ENCODE data around the gene NANOG. TPM values are rescaled to one million over a fixed set of nuclear protein-coding genes. Genes with fewer than 3 reads are reported as not detected.
"Not testable (repeated sequence)": the region's sequence is repeated elsewhere in the genome, so short reads cannot be mapped to it uniquely, and the experiment has no call there.

The NANOG gene
- total and polyA plus RNA-seq, 2 donors from 2014 or later = 0.16 TPM; not detected in 1

DNA sequence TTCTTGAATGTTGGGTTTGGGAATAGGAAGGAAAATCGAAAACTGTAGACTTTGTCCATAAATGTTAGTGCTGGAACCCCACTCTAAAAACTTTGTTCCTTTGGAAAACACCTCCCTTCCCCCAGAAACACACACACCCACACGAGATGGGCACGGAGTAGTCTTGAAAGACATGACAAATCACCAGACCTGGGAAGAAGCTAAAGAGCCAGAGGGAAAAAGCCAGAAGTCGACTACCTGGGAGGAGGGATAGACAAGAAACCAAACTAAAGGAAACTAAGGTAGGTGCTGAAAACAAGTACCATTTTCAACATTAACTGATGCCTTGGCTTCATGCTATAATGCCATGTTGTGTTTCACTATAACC lies 925 bp upstream of the NANOG start:
- H3K4me1 ChIP-seq (ENCODE audit: control insufficient read depth in 2 of 3, insufficient read depth in 2 of 3, low read depth in 1 of 3, low read length in 3 of 3) = no peaks in the 10 kb centered on the region
- H3K27ac ChIP-seq (ENCODE audit: low read depth in 2 of 2, low read length in 2 of 2) = no peak overlapping the region
- no peaks in the 10 kb centered on the region for H3K9me3 ChIP-seq (ENCODE audit: control insufficient read depth in 2 of 3, insufficient read depth in 1 of 3, low read length in 3 of 3)
- DNase-seq (no peak), FAIRE-seq (no peak)
- no peaks in the 10 kb centered on the region for H3K36me3 ChIP-seq (ENCODE audit: control insufficient read depth in 2 of 3, insufficient read depth in 3 of 3, low read length in 3 of 3)
- no peaks in the 10 kb centered on the region for H3K27me3 ChIP-seq (ENCODE audit: control insufficient read depth, insufficient read depth, low read length)
- no peak for TF ChIP-seq CTCF (IDR thresholded peaks at IDR 0.05; ENCODE audit: borderline replicate concordance, extremely low read depth, insufficient read depth)
- H3K9ac ChIP-seq (ENCODE audit: low read length in 3 of 3) = no peak overlapping the region
- H3K4me3 ChIP-seq (ENCODE audit: low read length in 3 of 3) = no peak overlapping the region
- intact Hi-C loops (cut with DNase I) = no loop called here

- Histone ChIP-seq H3K4me1 (ENCODE audit: control insufficient read depth in 2 of 3, insufficient read depth in 2 of 3, low read depth in 1 of 3, low read length in 3 of 3) (no peaks in the 10 kb centered on the region), H3K36me3 (ENCODE audit: control insufficient read depth in 2 of 3, insufficient read depth in 3 of 3, low read length in 3 of 3) (no peaks in the 10 kb centered on the region), H3K4me3 (ENCODE audit: low read length in 3 of 3) (no peak overlapping the region), H3K27me3 (ENCODE audit: control insufficient read depth, insufficient read depth, low read length) (no peaks in the 10 kb centered on the region), H3K9me3 (ENCODE audit: control insufficient read depth in 2 of 3, insufficient read depth in 1 of 3, low read length in 3 of 3) (no peaks in the 10 kb centered on the region), H3K9ac (ENCODE audit: low read length in 3 of 3) (no peak overlapping the region), H3K27ac (ENCODE audit: low read depth in 2 of 2, low read length in 2 of 2) (no peak overlapping the region)
- FAIRE-seq (no peak), DNase-seq (no peak)
- intact Hi-C loops (cut with DNase I) = no loop called here
- no peak for TF ChIP-seq CTCF (IDR thresholded peaks at IDR 0.05; ENCODE audit: borderline replicate concordance, extremely low read depth, insufficient read depth)
Observed at GRCh38 chr12:7793211-7793610, 4.0 kb downstream of the NANOG start.

GRCh38 chr12:7797269-7797668 lies 8.1 kb downstream of the NANOG start:
- H3K27ac ChIP-seq (ENCODE audit: low read depth in 2 of 2, low read length in 2 of 2); H3K27me3 ChIP-seq (ENCODE audit: control insufficient read depth, insufficient read depth, low read length); DNase-seq; intact Hi-C loops (cut with DNase I); H3K4me3 ChIP-seq (ENCODE audit: low read length in 3 of 3); H3K4me1 ChIP-seq (ENCODE audit: control insufficient read depth in 2 of 3, insufficient read depth in 2 of 3, low read depth in 1 of 3, low read length in 3 of 3); FAIRE-seq; H3K9ac ChIP-seq (ENCODE audit: low read length in 3 of 3); H3K9me3 ChIP-seq (ENCODE audit: control insufficient read depth in 2 of 3, insufficient read depth in 1 of 3, low read length in 3 of 3); H3K36me3 ChIP-seq (ENCODE audit: control insufficient read depth in 2 of 3, insufficient read depth in 3 of 3, low read length in 3 of 3): not testable (repeated sequence)

DNA sequence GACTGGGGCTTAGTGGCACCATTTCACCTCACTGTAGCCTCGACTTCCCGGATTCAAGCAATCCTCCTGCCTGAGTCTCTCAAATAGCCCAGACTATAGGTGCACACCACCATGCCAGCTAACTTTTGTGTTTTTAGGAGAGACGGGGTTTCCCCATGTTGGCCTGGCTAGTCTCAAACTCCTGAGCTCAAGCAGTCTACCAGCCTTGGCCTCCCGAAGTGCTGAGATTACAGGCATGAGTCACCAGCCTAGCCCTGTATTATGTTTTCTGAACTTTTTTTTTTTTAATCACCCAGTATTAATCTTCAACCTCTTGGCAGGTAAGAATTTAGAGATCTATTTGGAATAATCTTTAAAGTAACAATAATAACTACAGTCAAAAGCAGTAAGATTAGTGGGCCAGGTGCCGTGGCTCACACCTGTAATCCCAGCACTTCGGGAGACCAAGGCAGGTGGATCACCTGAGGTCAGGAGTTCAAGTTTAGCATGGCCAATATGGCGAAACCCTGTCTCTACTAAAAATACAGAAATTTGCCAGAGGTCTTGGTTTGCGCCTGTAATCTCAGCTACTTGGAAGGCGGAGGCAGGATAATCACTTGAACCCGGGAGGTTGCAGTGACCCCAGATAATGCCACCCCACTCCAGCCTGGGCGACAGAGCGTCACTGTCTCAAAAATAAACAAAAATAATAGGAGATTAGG lies 8.6 kb downstream of the NANOG start:
- no peak for DNase-seq

GRCh38 chr12:7798750-7799308 lies 9.6 kb downstream of the NANOG start:
- H3K4me1 ChIP-seq (ENCODE audit: control insufficient read depth in 2 of 3, insufficient read depth in 2 of 3, low read depth in 1 of 3, low read length in 3 of 3); DNase-seq; H3K9ac ChIP-seq (ENCODE audit: low read length in 3 of 3); FAIRE-seq; H3K27me3 ChIP-seq (ENCODE audit: control insufficient read depth, insufficient read depth, low read length); intact Hi-C loops (cut with DNase I); H3K4me3 ChIP-seq (ENCODE audit: low read length in 3 of 3); H3K27ac ChIP-seq (ENCODE audit: low read depth in 2 of 2, low read length in 2 of 2); H3K9me3 ChIP-seq (ENCODE audit: control insufficient read depth in 2 of 3, insufficient read depth in 1 of 3, low read length in 3 of 3); H3K36me3 ChIP-seq (ENCODE audit: control insufficient read depth in 2 of 3, insufficient read depth in 3 of 3, low read length in 3 of 3): not testable (repeated sequence)

More for the DNA sequence above, 8.6 kb downstream of the NANOG start:
- Histone ChIP-seq H3K27me3 (ENCODE audit: control insufficient read depth, insufficient read depth, low read length) (no peaks in the 10 kb centered on the region), H3K9ac (ENCODE audit: low read length in 3 of 3) (no peak overlapping the region), H3K36me3 (ENCODE audit: control insufficient read depth in 2 of 3, insufficient read depth in 3 of 3, low read length in 3 of 3) (no peaks in the 10 kb centered on the region), H3K27ac (ENCODE audit: low read depth in 2 of 2, low read length in 2 of 2) (no peak overlapping the region), H3K4me3 (ENCODE audit: low read length in 3 of 3) (no peak overlapping the region), H3K4me1 (ENCODE audit: control insufficient read depth in 2 of 3, insufficient read depth in 2 of 3, low read depth in 1 of 3, low read length in 3 of 3) (no peaks in the 10 kb centered on the region), H3K9me3 (ENCODE audit: control insufficient read depth in 2 of 3, insufficient read depth in 1 of 3, low read length in 3 of 3) (no peaks in the 10 kb centered on the region)
- no peak for TF ChIP-seq CTCF (IDR thresholded peaks at IDR 0.05; ENCODE audit: borderline replicate concordance, extremely low read depth, insufficient read depth)
- FAIRE-seq = no peak
- intact Hi-C loops (cut with DNase I) = no loop called here
